HL-60 (cell line): Measurements from ENCODE around the gene ROBO1.

Experiments used
- DNase-seq, 2 experiments: peaks; one replicate each; pipeline ENCODE4 v3.0.0-alpha.2; 2010 to 2020; ENCODE audit warnings: low read depth in 1 of 2, low spot score in 1 of 2
- H3K27ac ChIP-seq: fragments of 250-450 bp; sonication (Bioruptor Pico); replicated peaks from 2 replicates; pipeline ENCODE4 v1.5.1; 2020; ENCODE audit warnings: mild to moderate bottlenecking, moderate library complexity
- H3K27me3 ChIP-seq: fragments of 250-450 bp; sonication (Bioruptor Pico); 2 replicates; pipeline ENCODE4 v1.5.1; 2021; ENCODE audit warnings: mild to moderate bottlenecking, moderate library complexity; ENCODE audit not compliant: insufficient read depth, poor library complexity, severe bottlenecking
- H3K4me3 ChIP-seq: replicated peaks from 2 replicates; pipeline ENCODE4 v1.5.1; 2011; ENCODE audit warnings: mild to moderate bottlenecking, control low read depth, low read length; ENCODE audit not compliant: insufficient read depth
- CTCF ChIP-seq: IDR thresholded peaks from one replicate; pipeline ENCODE4 v1.5.1; 2011; ENCODE audit warnings: low read length, control low read depth, inconsistent platforms; ENCODE audit not compliant: insufficient read depth
- GABPA ChIP-seq: IDR thresholded peaks from 2 replicates; pipeline ENCODE4 v1.6.1; 2012; ENCODE audit warnings: low read depth
- POLR2AphosphoS5 ChIP-seq: IDR thresholded peaks from 2 replicates; pipeline ENCODE4 v1.6.1; 2012; ENCODE audit warnings: low read depth
- REST ChIP-seq: IDR thresholded peaks from 2 replicates; pipeline ENCODE4 v1.6.1; 2012; ENCODE audit warnings: low read depth; ENCODE audit not compliant: insufficient replicate concordance
- SPI1 ChIP-seq: IDR thresholded peaks from 2 replicates; pipeline ENCODE4 v1.6.1; 2012; ENCODE audit warnings: low read depth, mild to moderate bottlenecking, borderline replicate concordance

Gene ROBO1

GRCh38 chr3:79199966-79200365 lies 567.8 kb downstream of the ROBO1 start:
- Histone ChIP-seq H3K27me3 (no peaks in the 10 kb centered on the region), H3K27ac (no peak overlapping the region), H3K4me3 (no peak overlapping the region)
- DNase-seq = no peak
- TF ChIP-seq SPI1 (no peak), POLR2AphosphoS5 (no peak), REST (no peak), CTCF (no peak), GABPA (no peak)

- Histone ChIP-seq H3K27ac (no peak overlapping the region), H3K4me3 (no peak overlapping the region), H3K27me3 (no peaks in the 10 kb centered on the region)
- TF ChIP-seq GABPA (no peak), CTCF (no peak), REST (no peak), SPI1 (no peak), POLR2AphosphoS5 (no peak)
- DNase-seq = no peak
Observed at GRCh38 chr3:79187426-79187825, 580.4 kb downstream of the ROBO1 start.

- TF ChIP-seq REST (no peak), CTCF (no peak), GABPA (no peak), POLR2AphosphoS5 (no peak), SPI1 (no peak)
- H3K4me3 ChIP-seq = no peak overlapping the region
- DNase-seq = no peak
Observed at GRCh38 chr3:79184251-79184650, 583.5 kb downstream of the ROBO1 start.

More at GRCh38 chr3:79184251-79184650, 583.5 kb downstream of the ROBO1 start:
- no peaks in the 10 kb centered on the region for H3K27me3 ChIP-seq
- no peak overlapping the region for H3K27ac ChIP-seq
